Measurements from ENCODE around the gene NDUFA6.
"Not testable (repeated sequence)": the region's sequence is repeated elsewhere in the genome, so short reads cannot be mapped to it uniquely, and the experiment has no call there.

DNA sequence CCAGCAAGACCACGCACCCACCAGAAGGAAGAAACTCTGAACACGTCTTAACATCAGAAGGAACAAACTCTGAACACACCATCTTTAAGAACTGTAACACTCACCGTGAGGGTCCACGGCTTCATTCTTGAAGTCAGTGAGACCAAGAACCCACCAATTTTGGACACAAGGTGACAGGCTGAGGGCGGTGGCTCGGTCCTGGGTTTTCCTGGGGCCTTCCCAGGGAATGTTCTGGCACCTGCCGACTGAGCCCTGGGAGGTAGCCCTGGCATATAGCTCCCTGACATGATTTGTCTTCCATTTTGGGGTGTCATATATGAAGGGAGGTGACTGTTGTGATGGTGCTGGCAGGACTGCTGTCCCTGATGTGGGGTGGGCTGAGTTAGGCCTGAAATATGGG is 48.9 kb upstream of the NDUFA6 start:
- TF ChIP-seq, protein P1, sequence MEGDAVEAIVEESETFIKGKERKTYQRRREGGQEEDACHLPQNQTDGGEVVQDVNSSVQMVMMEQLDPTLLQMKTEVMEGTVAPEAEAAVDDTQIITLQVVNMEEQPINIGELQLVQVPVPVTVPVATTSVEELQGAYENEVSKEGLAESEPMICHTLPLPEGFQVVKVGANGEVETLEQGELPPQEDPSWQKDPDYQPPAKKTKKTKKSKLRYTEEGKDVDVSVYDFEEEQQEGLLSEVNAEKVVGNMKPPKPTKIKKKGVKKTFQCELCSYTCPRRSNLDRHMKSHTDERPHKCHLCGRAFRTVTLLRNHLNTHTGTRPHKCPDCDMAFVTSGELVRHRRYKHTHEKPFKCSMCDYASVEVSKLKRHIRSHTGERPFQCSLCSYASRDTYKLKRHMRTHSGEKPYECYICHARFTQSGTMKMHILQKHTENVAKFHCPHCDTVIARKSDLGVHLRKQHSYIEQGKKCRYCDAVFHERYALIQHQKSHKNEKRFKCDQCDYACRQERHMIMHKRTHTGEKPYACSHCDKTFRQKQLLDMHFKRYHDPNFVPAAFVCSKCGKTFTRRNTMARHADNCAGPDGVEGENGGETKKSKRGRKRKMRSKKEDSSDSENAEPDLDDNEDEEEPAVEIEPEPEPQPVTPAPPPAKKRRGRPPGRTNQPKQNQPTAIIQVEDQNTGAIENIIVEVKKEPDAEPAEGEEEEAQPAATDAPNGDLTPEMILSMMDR (conservative IDR thresholded peaks at IDR 0.05): not testable (repeated sequence)
- TF ChIP-seq ZFX (IDR thresholded peaks at IDR 0.05): not testable (repeated sequence)
